Peyer's patch (tissue), 4 donors: ENCODE measurements around the gene CA10. TPM values are rescaled to one million over a fixed set of nuclear protein-coding genes. Genes with fewer than 3 reads are reported as not detected.

Experiments
- DNase-seq, 3 donors: peaks; one replicate each; pipeline ENCODE4 v3.0.0-alpha.2; 2017 to 2019
- H3K27ac ChIP-seq, 4 donors: fragments of 200-600 bp; sonication (generic); one replicate each; pipeline ENCODE4 v1.5.1; 2016 to 2019
- H3K27me3 ChIP-seq, 2 donors: fragments of 200-600 bp; sonication (generic); one replicate each; pipeline ENCODE4 v1.5.1; 2019
- H3K36me3 ChIP-seq, 3 donors: fragments of 200-600 bp; sonication (generic); one replicate each; pipeline ENCODE4 v1.5.1; 2016 to 2019
- H3K4me1 ChIP-seq, 4 donors: fragments of 200-600 bp; sonication (generic); one replicate each; pipeline ENCODE4 v1.5.1; 2016 to 2019
- H3K4me3 ChIP-seq, 4 donors: fragments of 200-600 bp; sonication (generic); 1 replicate in 3 of 4; 2 replicates in 1 of 4; pipeline ENCODE4 v1.5.1; 2016 to 2019; ENCODE audit warnings: mild to moderate bottlenecking in 1 of 4
- H3K9me3 ChIP-seq, 4 donors: fragments of 200-600 bp; sonication (generic); one replicate each; pipeline ENCODE4 v1.5.1; 2016 to 2019; ENCODE audit warnings: mild to moderate bottlenecking in 1 of 4
- CTCF ChIP-seq, 6 experiments: fragments of 450-650 bp in 4 of 6; fragments of 200-600 bp in 2 of 6; sonication (generic) in 1 of 6; IDR thresholded peaks; one replicate each; pipeline ENCODE4 v1.5.1; 2017 to 2019; ENCODE audit warnings: antibody characterized with exemption in 6 of 6, mild to moderate bottlenecking in 3 of 6, moderate library complexity in 1 of 6
- POLR2A ChIP-seq, 2 donors: fragments of 450-650 bp; IDR thresholded peaks; one replicate each; pipeline ENCODE4 v1.5.1; 2017; ENCODE audit warnings: antibody characterized with exemption in 2 of 2, mild to moderate bottlenecking in 2 of 2, moderate library complexity in 2 of 2
- total RNA-seq, 4 donors: library from RNA; depleted of rRNA; stranded (reverse); fragments of >200 nt; gene quantifications; one replicate each; pipeline ENCODE4 v1.1.0, GENCODE V29; 2016

Gene CA10
- total RNA-seq, 4 donors from 2014 or later = 1.4 to 1.7 TPM; not detected in 2

GRCh38 chr17:51643702-51644490 is 514.6 kb downstream of the CA10 start:
- H3K4me1 ChIP-seq = no peaks in the 10 kb centered on the region
- no peaks in the 10 kb centered on the region for H3K36me3 ChIP-seq
- H3K9me3 ChIP-seq = no peaks in the 10 kb centered on the region
- no peaks in the 10 kb centered on the region for H3K27me3 ChIP-seq
- no peak for TF ChIP-seq POLR2A (IDR thresholded peaks at IDR 0.05)
- no peak for TF ChIP-seq CTCF (IDR thresholded peaks at IDR 0.05)
- no peak overlapping the region for H3K27ac ChIP-seq
- DNase-seq = no peak
- no peak overlapping the region for H3K4me3 ChIP-seq

- Histone ChIP-seq H3K27me3 (no peaks in the 10 kb centered on the region), H3K4me1 (no peaks in the 10 kb centered on the region), H3K27ac (no peak overlapping the region), H3K9me3 (no peaks in the 10 kb centered on the region), H3K36me3 (no peaks in the 10 kb centered on the region), H3K4me3 (no peak overlapping the region)
- TF ChIP-seq CTCF (IDR thresholded peaks at IDR 0.05) (no peak), POLR2A (IDR thresholded peaks at IDR 0.05) (no peak)
- DNase-seq = no peak
Observed at GRCh38 chr17:51642029-51642428, 516.5 kb downstream of the CA10 start.

- Histone ChIP-seq H3K4me3 (no peak overlapping the region), H3K4me1 (no peaks in the 10 kb centered on the region), H3K27me3 (no peaks in the 10 kb centered on the region), H3K36me3 (no peaks in the 10 kb centered on the region), H3K27ac (no peak overlapping the region), H3K9me3 (no peaks in the 10 kb centered on the region)
- TF ChIP-seq CTCF (IDR thresholded peaks at IDR 0.05) = no peak
- no peak for TF ChIP-seq POLR2A (IDR thresholded peaks at IDR 0.05)
- no peak for DNase-seq
Observed at GRCh38 chr17:51640108-51640622, 518.3 kb downstream of the CA10 start.

- no peaks in the 10 kb centered on the region for H3K9me3 ChIP-seq
- H3K27ac ChIP-seq = no peak overlapping the region
- TF ChIP-seq POLR2A (IDR thresholded peaks at IDR 0.05) = no peak
- no peak for TF ChIP-seq CTCF (IDR thresholded peaks at IDR 0.05)
- no peak for DNase-seq
- H3K36me3 ChIP-seq = no peaks in the 10 kb centered on the region
- H3K4me3 ChIP-seq = no peak overlapping the region
- no peaks in the 10 kb centered on the region for H3K4me1 ChIP-seq
- H3K27me3 ChIP-seq = no peaks in the 10 kb centered on the region
Observed at GRCh38 chr17:51638971-51639370, 519.5 kb downstream of the CA10 start.

- Histone ChIP-seq H3K9me3 (no peaks in the 10 kb centered on the region), H3K4me3 (no peak overlapping the region), H3K27me3 (no peaks in the 10 kb centered on the region), H3K4me1 (no peaks in the 10 kb centered on the region), H3K27ac (no peak overlapping the region), H3K36me3 (no peaks in the 10 kb centered on the region)
- DNase-seq = no peak
- TF ChIP-seq CTCF (IDR thresholded peaks at IDR 0.05) (no peak), POLR2A (IDR thresholded peaks at IDR 0.05) (no peak)
Observed at GRCh38 chr17:51636291-51636690, 522.2 kb downstream of the CA10 start.
